ENCODE measurements around the gene THSD7A. TPM values are rescaled to one million over a fixed set of nuclear protein-coding genes. Genes with fewer than 3 reads are reported as not detected.

Gene THSD7A, protein sequence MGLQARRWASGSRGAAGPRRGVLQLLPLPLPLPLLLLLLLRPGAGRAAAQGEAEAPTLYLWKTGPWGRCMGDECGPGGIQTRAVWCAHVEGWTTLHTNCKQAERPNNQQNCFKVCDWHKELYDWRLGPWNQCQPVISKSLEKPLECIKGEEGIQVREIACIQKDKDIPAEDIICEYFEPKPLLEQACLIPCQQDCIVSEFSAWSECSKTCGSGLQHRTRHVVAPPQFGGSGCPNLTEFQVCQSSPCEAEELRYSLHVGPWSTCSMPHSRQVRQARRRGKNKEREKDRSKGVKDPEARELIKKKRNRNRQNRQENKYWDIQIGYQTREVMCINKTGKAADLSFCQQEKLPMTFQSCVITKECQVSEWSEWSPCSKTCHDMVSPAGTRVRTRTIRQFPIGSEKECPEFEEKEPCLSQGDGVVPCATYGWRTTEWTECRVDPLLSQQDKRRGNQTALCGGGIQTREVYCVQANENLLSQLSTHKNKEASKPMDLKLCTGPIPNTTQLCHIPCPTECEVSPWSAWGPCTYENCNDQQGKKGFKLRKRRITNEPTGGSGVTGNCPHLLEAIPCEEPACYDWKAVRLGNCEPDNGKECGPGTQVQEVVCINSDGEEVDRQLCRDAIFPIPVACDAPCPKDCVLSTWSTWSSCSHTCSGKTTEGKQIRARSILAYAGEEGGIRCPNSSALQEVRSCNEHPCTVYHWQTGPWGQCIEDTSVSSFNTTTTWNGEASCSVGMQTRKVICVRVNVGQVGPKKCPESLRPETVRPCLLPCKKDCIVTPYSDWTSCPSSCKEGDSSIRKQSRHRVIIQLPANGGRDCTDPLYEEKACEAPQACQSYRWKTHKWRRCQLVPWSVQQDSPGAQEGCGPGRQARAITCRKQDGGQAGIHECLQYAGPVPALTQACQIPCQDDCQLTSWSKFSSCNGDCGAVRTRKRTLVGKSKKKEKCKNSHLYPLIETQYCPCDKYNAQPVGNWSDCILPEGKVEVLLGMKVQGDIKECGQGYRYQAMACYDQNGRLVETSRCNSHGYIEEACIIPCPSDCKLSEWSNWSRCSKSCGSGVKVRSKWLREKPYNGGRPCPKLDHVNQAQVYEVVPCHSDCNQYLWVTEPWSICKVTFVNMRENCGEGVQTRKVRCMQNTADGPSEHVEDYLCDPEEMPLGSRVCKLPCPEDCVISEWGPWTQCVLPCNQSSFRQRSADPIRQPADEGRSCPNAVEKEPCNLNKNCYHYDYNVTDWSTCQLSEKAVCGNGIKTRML (N-terminal part only)
- total RNA-seq = 10 to 100 TPM; 11.4 to 24.7 (median 15.2) TPM

DNA sequence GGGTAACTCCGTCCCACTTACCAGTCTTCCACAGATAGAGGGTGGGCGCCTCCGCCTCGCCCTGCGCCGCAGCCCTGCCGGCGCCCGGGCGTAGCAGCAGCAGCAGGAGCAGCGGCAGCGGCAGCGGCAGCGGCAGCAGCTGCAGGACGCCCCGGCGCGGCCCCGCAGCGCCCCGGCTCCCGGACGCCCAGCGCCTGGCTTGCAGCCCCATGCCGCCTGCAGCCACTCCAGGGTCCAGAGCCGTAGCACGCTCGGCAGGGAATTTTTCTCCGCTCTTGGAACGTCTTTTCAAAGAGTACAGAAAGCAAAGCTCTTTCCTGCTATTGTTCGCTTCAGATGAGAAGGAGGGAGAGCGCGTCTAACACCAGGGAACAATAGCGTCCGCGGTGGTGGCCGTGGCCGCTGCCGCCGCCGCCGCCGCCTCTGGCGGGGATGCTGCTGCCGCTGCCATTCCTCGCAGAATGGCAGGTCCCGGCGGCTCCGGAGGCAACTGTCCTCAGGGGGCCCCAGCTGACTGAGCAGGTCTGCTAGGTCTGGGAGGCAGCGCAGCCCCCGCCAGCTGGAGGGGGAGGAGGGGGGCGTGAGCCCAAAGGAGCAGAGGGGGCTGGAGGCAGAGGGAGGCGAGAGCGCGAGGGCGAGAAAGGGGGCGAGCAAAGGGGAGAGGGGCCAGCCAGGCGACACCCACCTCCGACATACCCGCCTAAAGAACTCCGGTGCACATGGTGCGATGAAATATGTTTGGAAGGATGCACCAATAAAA is at the start of gene THSD7A:
TSS of gene THSD7A (minus strand) at position 463 of the 760 bp plus-strand sequence. CDS start at position 211, 252 bp downstream.
- H3K9me3 ChIP-seq = peaks cover 0 to 8% (median 0%) of the 10 kb centered on the region in 4 donors
- TF ChIP-seq EP300 (IDR thresholded peaks at IDR 0.05) = peak in 1 of 2 donors; percentile 9
- no peak for TF ChIP-seq POLR2A (IDR thresholded peaks at IDR 0.05)
- TF ChIP-seq, protein P1, sequence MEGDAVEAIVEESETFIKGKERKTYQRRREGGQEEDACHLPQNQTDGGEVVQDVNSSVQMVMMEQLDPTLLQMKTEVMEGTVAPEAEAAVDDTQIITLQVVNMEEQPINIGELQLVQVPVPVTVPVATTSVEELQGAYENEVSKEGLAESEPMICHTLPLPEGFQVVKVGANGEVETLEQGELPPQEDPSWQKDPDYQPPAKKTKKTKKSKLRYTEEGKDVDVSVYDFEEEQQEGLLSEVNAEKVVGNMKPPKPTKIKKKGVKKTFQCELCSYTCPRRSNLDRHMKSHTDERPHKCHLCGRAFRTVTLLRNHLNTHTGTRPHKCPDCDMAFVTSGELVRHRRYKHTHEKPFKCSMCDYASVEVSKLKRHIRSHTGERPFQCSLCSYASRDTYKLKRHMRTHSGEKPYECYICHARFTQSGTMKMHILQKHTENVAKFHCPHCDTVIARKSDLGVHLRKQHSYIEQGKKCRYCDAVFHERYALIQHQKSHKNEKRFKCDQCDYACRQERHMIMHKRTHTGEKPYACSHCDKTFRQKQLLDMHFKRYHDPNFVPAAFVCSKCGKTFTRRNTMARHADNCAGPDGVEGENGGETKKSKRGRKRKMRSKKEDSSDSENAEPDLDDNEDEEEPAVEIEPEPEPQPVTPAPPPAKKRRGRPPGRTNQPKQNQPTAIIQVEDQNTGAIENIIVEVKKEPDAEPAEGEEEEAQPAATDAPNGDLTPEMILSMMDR (IDR thresholded peaks at IDR 0.05) = peak in 3 of 5 experiments; percentile 9 to 43 (median 27)
- no peaks in the 10 kb centered on the region for H3K36me3 ChIP-seq
- 2 to 3% methylated on average over 54 to 58 of the region's 62 CpGs for WGBS, 2 donors
- no peaks in the 10 kb centered on the region for H3K27me3 ChIP-seq
- H3K4me1 ChIP-seq = peaks cover 0 to 24% (median 0%) of the 10 kb centered on the region in 4 donors
- no peak for DNase-seq (ENCODE audit: low spot score in 2 of 2)
- peak within 1 kb of the TSS; percentile 43 to 74 (median 58) for H3K4me3 ChIP-seq
- H3K27ac ChIP-seq = peak within 1 kb of the TSS; percentile 41 to 88 (median 75)

DNA sequence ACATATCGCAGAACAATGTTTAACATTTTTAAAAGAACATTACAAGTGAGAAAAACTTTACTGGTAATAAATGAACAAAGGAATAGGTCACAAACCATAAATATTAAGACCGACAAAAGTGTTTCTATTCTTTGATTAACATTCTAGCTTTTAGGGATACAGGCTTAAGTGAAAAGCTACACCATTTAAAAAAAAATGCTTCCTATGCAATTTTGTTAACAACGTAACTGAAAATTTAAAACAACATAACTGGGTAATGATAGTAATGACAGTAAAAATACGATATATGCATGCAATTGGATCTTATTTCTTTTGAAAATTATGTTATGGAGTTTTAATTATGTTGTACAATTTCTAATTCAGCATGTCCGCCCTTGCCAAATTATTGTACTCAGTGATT is 49.7 kb upstream of the THSD7A start:
- no peak overlapping the region for H3K27ac ChIP-seq
- no peak for DNase-seq (ENCODE audit: low spot score in 2 of 2)
- H3K4me3 ChIP-seq = no peak overlapping the region
- H3K36me3 ChIP-seq = no peaks in the 10 kb centered on the region
- H3K9me3 ChIP-seq = no peaks in the 10 kb centered on the region
- WGBS, 2 donors = 60 to 84% methylated on average over 5 of the region's 5 CpGs
- TF ChIP-seq, protein P1 (IDR thresholded peaks at IDR 0.05) = no peak
- H3K4me1 ChIP-seq = no peaks in the 10 kb centered on the region
- no peaks in the 10 kb centered on the region for H3K27me3 ChIP-seq

DNA sequence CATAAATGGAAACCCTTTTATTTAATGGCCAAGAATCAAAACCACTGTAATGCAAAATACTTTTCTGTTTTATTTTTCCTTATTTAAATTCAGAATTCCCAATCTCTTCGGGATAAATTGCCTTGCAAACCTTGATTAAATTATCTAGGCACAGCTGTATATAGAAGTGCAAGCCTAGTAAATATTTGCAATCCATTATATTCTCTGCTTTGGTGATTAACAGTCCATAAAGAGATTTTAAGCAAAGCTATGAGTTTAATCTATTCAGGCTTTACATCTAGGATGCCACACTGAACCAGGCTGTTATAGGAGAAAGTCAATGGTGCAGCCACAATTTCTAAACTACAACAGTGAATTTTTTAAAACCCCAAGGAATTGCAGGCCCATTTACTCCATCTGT is 43.6 kb upstream of the THSD7A start:
- 58 to 62% methylated on average over 1 of the region's 1 CpG for WGBS, 2 donors
- no peaks in the 10 kb centered on the region for H3K27me3 ChIP-seq
- no peaks in the 10 kb centered on the region for H3K9me3 ChIP-seq
- TF ChIP-seq EP300 (IDR thresholded peaks at IDR 0.05) (no peak), POLR2A (IDR thresholded peaks at IDR 0.05) (no peak)
- TF ChIP-seq, protein P1 (IDR thresholded peaks at IDR 0.05) = no peak
- H3K36me3 ChIP-seq = no peaks in the 10 kb centered on the region
- no peaks in the 10 kb centered on the region for H3K4me1 ChIP-seq
- no peak overlapping the region for H3K4me3 ChIP-seq
- no peak for DNase-seq (ENCODE audit: low spot score in 2 of 2)
- H3K27ac ChIP-seq = no peak overlapping the region

DNA sequence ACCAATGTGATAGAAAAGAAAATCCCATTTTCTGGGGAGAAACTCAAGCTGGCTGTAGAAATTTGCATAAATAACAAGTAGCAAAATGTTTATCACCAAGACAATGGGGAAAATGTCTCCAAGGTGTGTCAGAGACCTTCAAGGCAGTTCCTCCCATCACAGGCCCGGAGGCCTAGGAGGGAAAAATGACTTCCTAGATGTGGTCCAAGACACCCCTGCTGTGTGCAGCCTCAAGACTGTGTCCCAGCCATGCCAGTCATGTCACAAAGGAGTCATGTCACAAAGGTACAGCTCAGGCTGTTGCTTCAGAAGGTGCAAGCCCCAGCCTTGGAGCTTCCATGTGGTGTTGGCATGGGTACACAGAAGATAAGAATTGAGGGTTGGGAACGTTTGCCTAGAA is 33.7 kb upstream of the THSD7A start:
- TF ChIP-seq, protein P1 (IDR thresholded peaks at IDR 0.05) = no peak
- TF ChIP-seq POLR2A (IDR thresholded peaks at IDR 0.05) = no peak
- no peak for TF ChIP-seq EP300 (IDR thresholded peaks at IDR 0.05)
- H3K36me3 ChIP-seq = peaks cover 0 to 6% (median 0%) of the 10 kb centered on the region in 3 donors
- H3K4me3 ChIP-seq = no peak overlapping the region
- H3K9me3 ChIP-seq = peaks cover 0 to 13% (median 0%) of the 10 kb centered on the region in 4 donors
- WGBS, 2 donors = 86 to 96% methylated on average over 2 of the region's 2 CpGs
- H3K27me3 ChIP-seq = no peaks in the 10 kb centered on the region
- no peak for DNase-seq (ENCODE audit: low spot score in 2 of 2)
- H3K4me1 ChIP-seq = no peaks in the 10 kb centered on the region
- H3K27ac ChIP-seq = no peak overlapping the region

Data from tibial nerve (tissue), 4 donors.